NCI-H1436 (cell line): Measurements from ENCODE around the gene ADAD1.
A peak's percentile ranks its signal among the peaks of the same experiment; 100 is the strongest.

Source experiments
- DNase-seq: peaks from one replicate; lab custom pipeline; 2025; lab: John Stamatoyannopoulos, UW

The ADAD1 gene

GRCh38 chr4:122456231-122457116 lies 77.7 kb downstream of the ADAD1 start, which contains the start of gene IL2:
Gene IL2 (minus strand): TSS chr4:122456725. CDS start chr4:122456440, 285 bp downstream.
- DNase-seq, result peak; percentile 30

GRCh38 chr4:122458625-122459024 lies 79.8 kb downstream of the ADAD1 start:
- DNase-seq, result no peak

GRCh38 chr4:122469457-122469856 lies 90.6 kb downstream of the ADAD1 start:
- DNase-seq, result no peak

- DNase-seq, result no peak
Observed at GRCh38 chr4:122475233-122475632, 96.4 kb downstream of the ADAD1 start.

- no peak for DNase-seq
Observed at GRCh38 chr4:122476126-122476525, 97.3 kb downstream of the ADAD1 start.

- no peak for DNase-seq
Observed at GRCh38 chr4:122476745-122477144, 97.9 kb downstream of the ADAD1 start.
